ENCODE measurements around the gene ADD1. TPM values are rescaled to one million over a fixed set of nuclear protein-coding genes. Genes with fewer than 3 reads are reported as not detected.

ADD1 gene
- polyA plus RNA-seq, 3 donors: 76.1 to 122 (median 103) TPM

DNA sequence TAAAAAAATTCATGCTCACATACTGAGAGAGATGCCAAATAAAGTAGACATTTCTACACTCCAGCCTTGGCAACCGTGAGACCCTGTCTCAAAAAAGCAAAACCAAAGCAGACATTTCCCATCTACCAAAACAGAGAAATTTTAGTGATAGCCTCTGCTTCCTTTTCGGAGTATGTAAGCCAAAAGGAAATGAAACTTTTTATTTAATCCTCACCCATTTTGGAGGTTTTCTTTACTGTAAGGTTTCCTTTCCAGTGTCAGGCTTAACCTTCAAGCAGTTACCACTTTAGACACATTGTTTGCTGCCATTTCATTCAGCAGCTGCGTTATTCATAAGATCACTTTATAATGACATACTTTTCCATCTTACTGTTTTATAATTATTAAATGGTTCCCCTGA is 15.9 kb downstream of the ADD1 start:
- peaks cover 18 to 27% of the 10 kb centered on the region in 2 donors for H3K36me3 Mint-ChIP-seq
- Histone ChIP-seq H3K4me1 (ENCODE audit: control insufficient read depth in 1 of 2, insufficient read depth in 2 of 2, low read length in 2 of 2) (peaks cover 58 to 59% of the 10 kb centered on the region in 2 donors), H2AFZ (ENCODE audit: insufficient read depth, low read depth, low read length, poor library complexity, severe bottlenecking) (no peak overlapping the region), H3K4me2 (replicated peaks; ENCODE audit: extremely low read depth, low read length, poor library complexity, severe bottlenecking) (peak overlapping the region; percentile 6), H3K36me3 (replicated peaks in 1 of 2; ENCODE audit: control insufficient read depth in 1 of 2, insufficient read depth in 2 of 2, low read length in 2 of 2) (peaks cover 7 to 13% of the 10 kb centered on the region in 2 donors), H3K79me2 (ENCODE audit: insufficient read depth, low read length) (peaks cover 98% of the 10 kb centered on the region), H3K9me3 (replicated peaks in 1 of 2; ENCODE audit: control insufficient read depth in 1 of 2, insufficient read depth in 1 of 2, low read length in 2 of 2) (no peaks in the 10 kb centered on the region), H3K27ac (ENCODE audit: low read depth in 1 of 2, low read length in 2 of 2) (peak overlapping the region in 1 of 2 donors; percentile 62), H3K9ac (ENCODE audit: insufficient read depth, low read length, poor library complexity, severe bottlenecking) (no peak overlapping the region), H3K27me3 (ENCODE audit: control insufficient read depth in 2 of 2, insufficient read depth in 2 of 2, low read length in 2 of 2) (no peaks in the 10 kb centered on the region), H3K4me3 (replicated peaks in 1 of 3; ENCODE audit: low read depth in 2 of 3, low read length in 3 of 3) (peak overlapping the region in 1 of 3 experiments; percentile 4), H4K20me1 (ENCODE audit: insufficient read depth, low read length) (peaks cover 96% of the 10 kb centered on the region)
- H3K4me1 Mint-ChIP-seq: peaks cover 59% of the 10 kb centered on the region
- no CpG with 5 or more reads among the region's 3 CpGs for WGBS (ENCODE audit: insufficient coverage)
- H3K27ac Mint-ChIP-seq: peak overlapping the region in 4 of 7 donors; percentile 14 to 63 (median 42)
- no peaks in the 10 kb centered on the region for H3K27me3 Mint-ChIP-seq (ENCODE audit: low read depth in 3 of 3)
- peak in 1 of 3 donors; percentile 34 for DNase-seq
- H3K9me3 Mint-ChIP-seq: no peaks in the 10 kb centered on the region
- H3K4me3 Mint-ChIP-seq: no peak overlapping the region
- intact Hi-C loops (cut with micrococcal nuclease): no loop called here
- TF ChIP-seq, protein P1, sequence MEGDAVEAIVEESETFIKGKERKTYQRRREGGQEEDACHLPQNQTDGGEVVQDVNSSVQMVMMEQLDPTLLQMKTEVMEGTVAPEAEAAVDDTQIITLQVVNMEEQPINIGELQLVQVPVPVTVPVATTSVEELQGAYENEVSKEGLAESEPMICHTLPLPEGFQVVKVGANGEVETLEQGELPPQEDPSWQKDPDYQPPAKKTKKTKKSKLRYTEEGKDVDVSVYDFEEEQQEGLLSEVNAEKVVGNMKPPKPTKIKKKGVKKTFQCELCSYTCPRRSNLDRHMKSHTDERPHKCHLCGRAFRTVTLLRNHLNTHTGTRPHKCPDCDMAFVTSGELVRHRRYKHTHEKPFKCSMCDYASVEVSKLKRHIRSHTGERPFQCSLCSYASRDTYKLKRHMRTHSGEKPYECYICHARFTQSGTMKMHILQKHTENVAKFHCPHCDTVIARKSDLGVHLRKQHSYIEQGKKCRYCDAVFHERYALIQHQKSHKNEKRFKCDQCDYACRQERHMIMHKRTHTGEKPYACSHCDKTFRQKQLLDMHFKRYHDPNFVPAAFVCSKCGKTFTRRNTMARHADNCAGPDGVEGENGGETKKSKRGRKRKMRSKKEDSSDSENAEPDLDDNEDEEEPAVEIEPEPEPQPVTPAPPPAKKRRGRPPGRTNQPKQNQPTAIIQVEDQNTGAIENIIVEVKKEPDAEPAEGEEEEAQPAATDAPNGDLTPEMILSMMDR (IDR thresholded peaks at IDR 0.05): no peak

DNA sequence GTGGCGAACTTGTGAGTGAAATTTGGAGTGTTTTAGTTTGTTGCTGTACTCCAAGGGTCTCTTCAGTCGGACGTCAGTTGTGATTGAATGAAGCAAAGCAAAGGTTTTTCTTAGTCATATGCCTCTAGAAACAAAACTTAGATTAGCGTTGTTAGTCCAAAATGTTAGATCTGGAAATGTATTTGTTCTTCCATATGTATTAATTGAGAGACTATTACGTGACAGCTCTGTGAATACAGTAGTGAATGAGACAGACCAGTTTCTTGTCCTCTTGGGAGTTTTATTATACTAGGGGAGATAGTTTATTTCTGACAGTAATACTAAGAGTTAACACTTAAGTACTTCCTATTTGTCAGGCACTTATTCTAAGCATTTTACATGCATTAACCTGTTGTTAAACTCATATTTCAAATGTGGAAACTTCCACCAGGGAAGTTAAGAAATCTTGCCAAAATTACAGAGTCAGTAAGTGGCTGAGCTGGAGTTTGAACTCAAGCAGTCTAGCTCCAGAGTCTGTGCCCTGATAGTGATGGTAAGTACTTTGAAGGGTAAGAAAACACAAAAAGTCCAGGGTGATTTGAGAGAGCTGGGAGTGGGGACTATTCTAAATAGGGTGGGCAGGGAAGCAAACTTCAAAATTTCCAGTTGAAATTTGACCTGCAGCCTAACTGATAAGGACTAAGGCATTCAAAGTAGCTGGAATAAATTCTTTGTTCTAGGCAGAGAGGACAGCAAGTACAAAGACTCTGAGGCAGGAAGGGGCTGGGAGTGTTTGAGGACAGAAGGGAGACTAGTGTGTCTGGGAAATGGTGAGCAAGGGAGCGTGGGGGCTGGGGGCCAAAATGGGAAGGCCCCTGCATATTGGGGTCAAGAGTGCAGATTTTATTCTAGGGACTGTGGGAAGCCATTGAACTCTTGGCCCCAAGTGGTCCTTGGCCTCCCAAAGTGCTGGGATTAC is 17.0 kb downstream of the ADD1 start:
- peak overlapping the region in 1 of 3 experiments; percentile 1 for H3K4me3 ChIP-seq (replicated peaks in 1 of 3; ENCODE audit: low read depth in 2 of 3, low read length in 3 of 3)
- Mint-ChIP-seq H3K36me3 (peaks cover 12 to 17% of the 10 kb centered on the region in 2 donors), H3K4me1 (peaks cover 65% of the 10 kb centered on the region), H3K27ac (peak overlapping the region; percentile 31 to 92 (median 69)), H3K27me3 (ENCODE audit: low read depth in 3 of 3) (no peaks in the 10 kb centered on the region), H3K4me3 (peak overlapping the region; percentile 1 to 72), H3K9me3 (no peaks in the 10 kb centered on the region)
- TF ChIP-seq, protein P1 (IDR thresholded peaks at IDR 0.05): no peak
- peak in 1 of 3 donors; percentile 17 for DNase-seq
- peak overlapping the region; percentile 33 for H3K4me2 ChIP-seq (replicated peaks; ENCODE audit: extremely low read depth, low read length, poor library complexity, severe bottlenecking)
- peaks cover 95% of the 10 kb centered on the region for H4K20me1 ChIP-seq (ENCODE audit: insufficient read depth, low read length)
- intact Hi-C loops (cut with micrococcal nuclease): no loop called here
- peaks cover 98% of the 10 kb centered on the region for H3K79me2 ChIP-seq (ENCODE audit: insufficient read depth, low read length)
- peaks cover 0 to 5% of the 10 kb centered on the region in 2 donors for H3K36me3 ChIP-seq (replicated peaks in 1 of 2; ENCODE audit: control insufficient read depth in 1 of 2, insufficient read depth in 2 of 2, low read length in 2 of 2)
- H3K9ac ChIP-seq (ENCODE audit: insufficient read depth, low read length, poor library complexity, severe bottlenecking): no peak overlapping the region
- no peaks in the 10 kb centered on the region for H3K27me3 ChIP-seq (ENCODE audit: control insufficient read depth in 2 of 2, insufficient read depth in 2 of 2, low read length in 2 of 2)
- no peak overlapping the region for H2AFZ ChIP-seq (ENCODE audit: insufficient read depth, low read depth, low read length, poor library complexity, severe bottlenecking)
- WGBS (ENCODE audit: insufficient coverage): 100% methylated on average over 2 of the region's 6 CpGs
- H3K27ac ChIP-seq (ENCODE audit: low read depth in 1 of 2, low read length in 2 of 2): peak overlapping the region; percentile 20 to 62
- no peaks in the 10 kb centered on the region for H3K9me3 ChIP-seq (replicated peaks in 1 of 2; ENCODE audit: control insufficient read depth in 1 of 2, insufficient read depth in 1 of 2, low read length in 2 of 2)
- H3K4me1 ChIP-seq (ENCODE audit: control insufficient read depth in 1 of 2, insufficient read depth in 2 of 2, low read length in 2 of 2): peaks cover 58 to 59% of the 10 kb centered on the region in 2 donors
